ENCODE measurements around the gene PCDHB1. TPM values are rescaled to one million over a fixed set of nuclear protein-coding genes. Genes with fewer than 3 reads are reported as not detected.

PCDHB1 gene, protein sequence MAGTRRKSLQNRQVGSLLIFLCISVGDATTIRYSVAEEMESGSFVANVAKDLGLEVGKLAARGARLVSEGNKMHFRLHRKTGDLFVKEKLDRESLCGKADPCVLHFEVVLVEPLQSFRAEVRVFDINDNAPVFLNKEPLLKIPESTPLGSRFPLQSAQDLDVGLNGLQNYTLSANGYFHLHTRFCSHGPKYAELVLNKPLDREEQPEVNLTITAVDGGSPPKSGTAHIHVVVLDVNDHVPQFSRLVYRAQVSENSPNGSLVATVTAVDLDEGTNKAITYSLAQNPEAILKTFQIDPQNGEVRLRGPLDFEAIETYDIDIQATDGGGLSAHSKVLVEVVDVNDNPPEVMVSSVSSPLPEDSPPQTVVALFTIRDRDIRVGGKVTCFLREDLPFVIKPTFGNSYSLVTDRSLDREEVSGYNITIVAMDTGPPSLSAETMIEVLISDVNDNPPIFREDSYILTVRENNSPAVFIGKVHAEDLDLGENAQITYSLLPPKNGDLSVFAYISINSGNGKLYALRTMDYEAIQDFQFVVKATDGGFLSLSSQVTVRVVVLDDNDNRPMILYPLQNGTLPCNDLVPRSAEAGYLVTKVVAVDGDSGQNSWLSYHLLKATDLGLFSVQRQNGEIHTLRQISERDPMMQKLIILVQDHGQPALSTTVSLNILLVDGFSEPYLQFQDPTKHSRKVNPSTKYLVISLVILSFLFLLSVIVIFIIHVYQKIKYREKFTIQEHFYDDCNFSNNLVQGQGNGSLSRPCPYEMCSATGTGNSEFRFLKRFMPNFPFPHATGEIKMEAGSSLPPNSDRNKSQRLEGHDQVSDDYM
- 0.08 and 0.23 TPM in 2 replicates for polyA plus RNA-seq (2014; cell fraction: cytosol; rRNA removed)
- 0.14 and 0.36 TPM in 2 replicates for polyA plus RNA-seq (2014; cell fraction: nucleus; rRNA removed)

GRCh38 chr5:141050622-141051520 is at the start of gene PCDHB1:
TSS of gene PCDHB1 (plus strand) at chr5:141051374. CDS start at chr5:141051471, 97 bp downstream.
- DNase-seq (ENCODE audit: low spot score): peak; percentile 15

DNA sequence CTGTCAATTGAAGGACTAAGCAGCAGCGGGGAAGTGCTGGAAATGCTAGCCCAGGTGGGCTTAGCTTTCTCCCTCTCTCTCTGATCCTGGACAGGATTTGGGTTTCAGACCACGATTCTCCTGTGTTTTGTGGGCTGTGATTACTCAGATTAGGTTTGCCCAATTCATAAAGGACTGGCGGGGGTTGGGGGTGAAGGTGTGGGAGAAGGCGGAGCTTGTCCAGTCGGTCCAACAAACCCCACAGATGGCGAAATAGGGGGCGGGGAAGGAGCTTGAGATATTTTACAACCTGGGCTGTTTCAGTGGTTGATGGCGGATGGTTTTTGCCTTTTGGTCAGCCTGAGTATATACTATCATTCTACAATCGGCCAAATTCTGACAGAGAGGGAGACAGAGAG is 49.7 kb upstream of the PCDHB1 start:
- no peak for DNase-seq (ENCODE audit: low spot score)

DNA sequence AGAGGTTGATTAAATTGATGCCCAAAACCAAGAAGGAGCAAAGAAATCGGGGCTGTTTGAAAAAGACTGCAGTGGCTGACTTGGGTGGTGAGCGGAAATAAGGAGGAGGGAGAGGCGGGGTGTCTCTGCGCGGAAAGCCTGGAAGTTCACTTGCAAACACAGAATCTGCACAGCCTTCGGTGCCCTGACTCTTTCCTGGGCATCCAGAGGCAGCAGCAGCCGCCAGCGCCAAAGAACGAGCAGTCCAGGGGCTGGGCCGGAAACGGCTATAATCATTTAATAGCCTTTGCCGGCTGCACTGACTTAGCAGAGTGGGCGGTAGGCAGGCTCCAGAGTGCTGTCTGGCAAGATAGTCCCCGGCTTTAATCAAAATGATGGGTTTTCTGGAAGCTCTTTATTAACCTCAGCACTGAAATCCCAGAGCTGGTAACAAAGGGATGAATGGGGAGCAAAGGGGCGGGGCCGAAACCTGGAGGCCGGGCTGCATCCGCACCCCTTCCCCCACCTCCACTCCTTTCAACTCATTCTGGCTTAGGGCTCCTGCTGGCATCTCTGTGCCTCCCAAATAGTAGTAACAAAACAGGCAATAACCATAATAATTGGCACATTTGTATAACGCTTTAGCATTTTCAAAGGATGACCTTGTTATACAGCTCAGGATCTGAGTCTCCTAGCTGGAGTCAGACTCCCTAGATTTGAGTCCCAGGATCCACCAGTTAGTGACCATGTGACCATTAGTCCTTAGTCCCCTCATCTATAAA is 49.1 kb upstream of the PCDHB1 start:
- peak; percentile 51 for DNase-seq (ENCODE audit: low spot score)

- no peak for DNase-seq (ENCODE audit: low spot score)
Observed at GRCh38 chr5:141002605-141002965, 48.6 kb upstream of the PCDHB1 start.

- no peak for DNase-seq (ENCODE audit: low spot score)
Observed at GRCh38 chr5:141003031-141003430, 48.1 kb upstream of the PCDHB1 start.

DNA sequence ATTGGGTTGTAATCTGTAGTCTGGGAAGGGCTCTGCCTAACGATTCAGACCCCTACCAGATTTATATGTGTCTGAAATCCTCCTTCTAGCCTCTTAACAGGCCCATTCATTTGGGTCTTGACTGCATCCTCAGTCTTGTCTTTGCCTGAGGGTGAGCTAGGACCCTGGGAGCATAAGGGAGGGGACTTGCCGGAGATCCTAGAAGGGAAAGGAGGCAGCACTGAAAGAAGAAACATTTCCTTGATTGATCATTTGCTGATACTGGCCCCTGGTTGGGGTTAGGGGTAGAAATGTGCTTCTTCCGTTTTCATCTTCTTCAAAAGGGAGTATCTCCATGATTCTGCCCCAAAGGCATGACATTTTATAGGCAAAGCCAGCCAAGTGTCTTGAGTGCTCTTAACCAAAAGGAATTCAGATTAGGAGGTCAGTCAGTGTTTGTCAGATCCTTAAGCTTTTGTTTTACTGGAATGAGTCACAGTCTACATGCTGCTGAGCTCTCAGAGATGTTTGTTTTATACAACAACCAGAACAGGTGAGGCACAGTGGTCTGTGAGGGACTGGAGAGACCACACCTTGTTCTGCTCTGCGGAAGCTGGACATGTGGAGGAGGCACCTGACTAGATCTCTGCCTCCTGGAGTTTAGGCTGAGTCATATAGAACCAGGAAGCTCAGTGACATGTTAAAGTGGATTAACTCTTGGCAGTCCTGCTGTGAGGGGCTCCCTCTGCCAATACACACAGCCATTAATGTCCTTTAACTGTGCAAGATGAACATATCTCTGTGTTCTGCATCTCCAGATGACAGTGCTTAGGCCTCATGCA is 47.2 kb upstream of the PCDHB1 start:
- peak; percentile 49 for DNase-seq (ENCODE audit: low spot score)

- no peak for DNase-seq (ENCODE audit: low spot score)
Observed at GRCh38 chr5:141007791-141008190, 43.4 kb upstream of the PCDHB1 start.

GRCh38 chr5:141010047-141010793 is 41.0 kb upstream of the PCDHB1 start:
- DNase-seq (ENCODE audit: low spot score): no peak

DNA sequence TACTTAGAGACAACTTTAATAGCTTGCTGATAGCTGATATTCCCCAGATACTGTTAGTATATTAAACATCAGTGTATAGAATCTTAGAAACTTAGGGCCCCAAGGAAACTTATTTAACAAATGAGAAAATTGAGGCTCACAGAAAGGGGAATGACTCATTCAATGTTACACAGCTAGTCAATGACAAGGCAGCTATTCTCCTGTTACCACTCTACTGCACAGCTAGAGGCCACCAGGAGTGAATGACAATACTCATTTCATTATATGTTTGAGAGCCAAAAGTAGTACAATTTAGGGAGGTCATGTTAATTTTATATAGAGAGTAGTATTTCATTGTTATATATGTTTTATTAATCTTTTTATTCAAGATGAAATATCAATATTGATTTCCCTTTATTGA is 33.2 kb upstream of the PCDHB1 start:
- no peak for DNase-seq (ENCODE audit: low spot score)

DNA sequence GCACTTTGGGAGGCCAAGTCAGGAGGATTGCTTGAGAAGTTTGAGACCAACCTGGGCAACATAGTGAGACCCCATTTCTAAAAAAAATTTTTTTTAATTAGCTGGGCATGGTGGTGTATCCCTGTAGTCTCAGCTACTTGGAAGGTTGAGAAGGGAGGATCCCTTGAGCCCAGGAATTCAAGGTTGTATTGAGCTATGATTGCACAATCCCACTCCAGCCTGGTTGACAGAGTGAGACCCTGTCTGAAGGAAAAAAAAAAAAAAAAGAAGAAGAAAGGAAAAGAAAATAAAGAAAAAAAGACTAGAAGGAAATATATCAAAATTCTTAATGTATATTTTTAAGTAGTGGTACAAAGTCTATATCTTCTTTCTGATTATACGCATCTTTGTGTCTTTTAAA is 28.8 kb upstream of the PCDHB1 start:
- no peak for DNase-seq (ENCODE audit: low spot score)

GRCh38 chr5:141031006-141031405 is 20.2 kb upstream of the PCDHB1 start:
- no peak for DNase-seq (ENCODE audit: low spot score)

- no peak for DNase-seq (ENCODE audit: low spot score)
Observed at GRCh38 chr5:141032626-141033025, 18.5 kb upstream of the PCDHB1 start.

- DNase-seq (ENCODE audit: low spot score): no peak
Observed at GRCh38 chr5:141039061-141039460, 12.1 kb upstream of the PCDHB1 start.

GRCh38 chr5:141039517-141039916 is 11.7 kb upstream of the PCDHB1 start:
- peak; percentile 62 for DNase-seq (ENCODE audit: low spot score)

- DNase-seq (ENCODE audit: low spot score): peak; percentile 93
Observed at GRCh38 chr5:141040093-141040770, 10.9 kb upstream of the PCDHB1 start.

DNA sequence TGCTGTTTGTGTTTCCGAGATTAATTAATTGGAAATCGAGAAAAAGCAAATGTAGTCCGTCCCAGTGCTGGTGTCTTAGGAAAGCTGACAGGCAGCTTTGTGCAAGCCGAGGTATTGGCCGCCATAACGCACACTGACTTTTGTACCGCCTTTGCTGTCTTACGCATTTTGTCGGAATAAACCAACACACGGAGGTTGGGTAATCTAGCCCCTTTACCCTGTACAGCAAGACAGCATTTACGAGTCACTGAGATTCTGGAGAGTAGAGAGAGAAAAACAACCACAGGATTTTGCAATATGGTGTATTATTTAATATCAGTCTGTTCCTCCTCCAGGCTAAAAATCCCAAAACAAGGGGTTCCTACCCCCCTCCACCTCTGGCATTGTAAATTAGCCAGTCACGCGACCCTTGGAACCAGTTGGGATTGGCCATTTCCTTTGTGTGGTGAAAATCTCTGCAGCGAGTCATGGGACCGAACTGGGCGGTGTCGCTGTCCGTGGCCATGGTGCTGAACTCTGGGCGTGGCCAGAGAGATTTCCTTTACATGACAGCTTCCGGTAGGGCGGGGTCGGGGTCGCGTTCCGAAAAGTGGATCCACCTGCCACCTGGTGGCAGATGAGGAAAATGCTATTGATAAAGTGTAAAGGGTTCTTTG is 10.3 kb upstream of the PCDHB1 start:
- peak; percentile 99 for DNase-seq (ENCODE audit: low spot score)

GRCh38 chr5:141041427-141041785 is 9.8 kb upstream of the PCDHB1 start:
- DNase-seq (ENCODE audit: low spot score): no peak

DNA sequence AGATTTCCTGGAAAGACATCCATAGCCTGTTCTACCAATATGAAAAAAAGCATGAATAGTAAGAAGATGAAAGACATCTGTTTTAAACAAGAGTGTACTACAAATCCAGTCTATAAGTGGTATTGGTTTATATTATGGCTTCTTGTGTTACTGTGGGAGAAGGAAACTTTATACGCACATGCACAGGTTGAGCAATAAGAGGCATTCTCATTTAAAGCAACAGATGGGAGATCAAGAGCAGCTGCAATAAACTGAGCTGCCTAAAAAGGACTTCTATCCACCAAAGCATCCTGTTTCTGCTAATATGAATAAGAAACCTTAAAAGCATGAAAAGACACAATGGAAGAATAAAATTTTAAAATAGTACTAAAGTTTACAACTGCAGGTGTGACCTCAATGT is 8.6 kb upstream of the PCDHB1 start:
- DNase-seq (ENCODE audit: low spot score): no peak

Data from SK-N-DZ (cell line).